Fibroblast of lung (primary cell): ENCODE measurements around the gene RGL2. TPM values are rescaled to one million over a fixed set of nuclear protein-coding genes. Genes with fewer than 3 reads are reported as not detected.

Experiments
- DNase-seq, 2 donors: peaks; one replicate each; pipeline versions ENCODE4 v3.0.0 to v3.0.0-alpha.2; 2010; ENCODE audit warnings: low read depth in 2 of 2
- H2AFZ ChIP-seq: 2 replicates; pipeline ENCODE4 v1.5.1; 2012; ENCODE audit warnings: low read length, control low read depth, inconsistent platforms
- H3K27ac ChIP-seq: 2 replicates; pipeline ENCODE4 v1.5.1; 2011; ENCODE audit warnings: low read length, control low read depth; ENCODE audit not compliant: insufficient read depth
- H3K27me3 ChIP-seq: 2 replicates; pipeline ENCODE4 v1.5.1; 2011; ENCODE audit warnings: mild to moderate bottlenecking, low read length; ENCODE audit not compliant: control insufficient read depth, insufficient read depth
- H3K36me3 ChIP-seq: 2 replicates; pipeline ENCODE4 v1.5.1; 2011; ENCODE audit warnings: low read length; ENCODE audit not compliant: control insufficient read depth, insufficient read depth
- H3K4me1 ChIP-seq: 2 replicates; pipeline ENCODE4 v1.5.1; 2011; ENCODE audit warnings: low read length; ENCODE audit not compliant: control insufficient read depth, insufficient read depth; ENCODE audit errors: extremely low read depth
- H3K4me2 ChIP-seq: 2 replicates; pipeline ENCODE4 v1.5.1; 2011; ENCODE audit warnings: low read length, control low read depth; ENCODE audit not compliant: insufficient read depth; ENCODE audit errors: extremely low read depth
- H3K4me3 ChIP-seq, 4 experiments: fragments of 200-600 bp in 1 of 4; sonication (generic) in 1 of 4; replicated peaks in 1 of 4; 2 replicates each; pipeline ENCODE4 v1.5.1; 2011 to 2016; ENCODE audit warnings: low read length in 4 of 4, low read depth in 3 of 4, mild to moderate bottlenecking in 3 of 4, control low read depth in 2 of 4, inconsistent platforms in 1 of 4, mixed read lengths in 1 of 4; ENCODE audit not compliant: insufficient read depth in 1 of 4; ENCODE audit errors: control extremely low read depth in 1 of 4
- H3K79me2 ChIP-seq: 2 replicates; pipeline ENCODE4 v1.5.1; 2012; ENCODE audit warnings: mild to moderate bottlenecking, low read length, inconsistent platforms; ENCODE audit not compliant: control insufficient read depth, insufficient read depth
- H3K9ac ChIP-seq: 2 replicates; pipeline ENCODE4 v1.5.1; 2011; ENCODE audit warnings: mild to moderate bottlenecking, low read length, control low read depth; ENCODE audit not compliant: insufficient read depth
- H3K9me3 ChIP-seq: 2 replicates; pipeline ENCODE4 v1.5.1; 2012; ENCODE audit warnings: low read depth, low read length; ENCODE audit not compliant: control insufficient read depth, insufficient read depth
- H4K20me1 ChIP-seq: 2 replicates; pipeline ENCODE4 v1.5.1; 2011; ENCODE audit warnings: low read length; ENCODE audit not compliant: control insufficient read depth, insufficient read depth; ENCODE audit errors: extremely low read depth
- CTCF ChIP-seq, 2 donors: IDR thresholded peaks in 1 of 2; conservative IDR thresholded peaks in 1 of 2; 1 replicate in 1 of 2; 2 replicates in 1 of 2; pipeline ENCODE4 v1.5.1; 2011 to 2012; ENCODE audit warnings: low read length in 2 of 2, control low read depth in 1 of 2, inconsistent platforms in 1 of 2, low read depth in 1 of 2, mild to moderate bottlenecking in 1 of 2
- EZH2 ChIP-seq: IDR thresholded peaks from 2 replicates; pipeline ENCODE4 v1.5.1; 2012; ENCODE audit warnings: low read length, control low read depth, mild to moderate bottlenecking; ENCODE audit errors: missing control alignments
- polyA plus RNA-seq, 2 donors: library from polyadenylated mRNA; depleted of rRNA in 1 of 2; stranded (reverse) in 1 of 2; unstranded in 1 of 2; fragments of >200 nt; gene quantifications; 2 replicates each; pipeline ENCODE4 v1.2.1, GENCODE V29; 2011 to 2012; ENCODE audit warnings: missing spikeins in 1 of 2
- total RNA-seq: library from RNA; depleted of rRNA; stranded (reverse); fragments of >200 nt; gene quantifications from 2 replicates; pipeline ENCODE4 v1.2.1, GENCODE V29; 2014

RGL2 gene
- total and polyA plus RNA-seq, 2 donors (not counting 1 experiment from before 2014, with no cell fraction given), result 17.4 to 22.8 TPM

GRCh38 chr6:33278810-33279209, 19.9 kb downstream of the RGL2 start:
- H3K9me3 ChIP-seq, result no peaks in the 10 kb centered on the region
- H3K4me2 ChIP-seq, result no peak overlapping the region
- peaks cover 34% of the 10 kb centered on the region for H3K36me3 ChIP-seq
- no peak for TF ChIP-seq CTCF (conservative IDR thresholded peaks at IDR 0.05 in 1 of 2, IDR thresholded peaks at IDR 0.05 in 1 of 2; ENCODE audit: low read depth in 1 of 2, low read length in 2 of 2)
- no peak for TF ChIP-seq EZH2
- H3K9ac ChIP-seq, result no peak overlapping the region
- H3K79me2 ChIP-seq, result peaks cover 22% of the 10 kb centered on the region
- H4K20me1 ChIP-seq, result no peaks in the 10 kb centered on the region
- H3K4me3 ChIP-seq, result no peak overlapping the region
- no peak overlapping the region for H3K27ac ChIP-seq
- no peak for DNase-seq
- H3K4me1 ChIP-seq, result peaks cover 14% of the 10 kb centered on the region
- H2AFZ ChIP-seq, result no peak overlapping the region
- no peaks in the 10 kb centered on the region for H3K27me3 ChIP-seq

GRCh38 chr6:33278392-33278741, 20.4 kb downstream of the RGL2 start:
- Histone ChIP-seq H3K4me3 (no peak overlapping the region), H3K4me1 (peaks cover 17% of the 10 kb centered on the region), H3K79me2 (peaks cover 26% of the 10 kb centered on the region), H3K9ac (no peak overlapping the region), H3K27me3 (no peaks in the 10 kb centered on the region), H4K20me1 (no peaks in the 10 kb centered on the region), H2AFZ (no peak overlapping the region), H3K36me3 (peaks cover 34% of the 10 kb centered on the region), H3K9me3 (no peaks in the 10 kb centered on the region), H3K27ac (no peak overlapping the region), H3K4me2 (no peak overlapping the region)
- DNase-seq, result no peak
- TF ChIP-seq CTCF (conservative IDR thresholded peaks at IDR 0.05 in 1 of 2, IDR thresholded peaks at IDR 0.05 in 1 of 2; ENCODE audit: low read depth in 1 of 2, low read length in 2 of 2) (no peak), EZH2 (no peak)

- Histone ChIP-seq H3K9me3 (no peaks in the 10 kb centered on the region), H3K79me2 (peaks cover 31% of the 10 kb centered on the region), H3K9ac (peak overlapping the region; percentile 8), H3K27me3 (no peaks in the 10 kb centered on the region), H2AFZ (no peak overlapping the region), H4K20me1 (no peaks in the 10 kb centered on the region), H3K4me3 (peak overlapping the region in 3 of 4 experiments; percentile 21 to 59 (median 29)), H3K36me3 (peaks cover 37% of the 10 kb centered on the region), H3K27ac (peak overlapping the region; percentile 67), H3K4me1 (peaks cover 19% of the 10 kb centered on the region), H3K4me2 (peak overlapping the region; percentile 59)
- TF ChIP-seq CTCF (conservative IDR thresholded peaks at IDR 0.05 in 1 of 2, IDR thresholded peaks at IDR 0.05 in 1 of 2; ENCODE audit: low read depth in 1 of 2, low read length in 2 of 2) (no peak), EZH2 (no peak)
- peak; percentile 7 to 11 for DNase-seq
Measured at GRCh38 chr6:33277663-33278391, 20.9 kb downstream of the RGL2 start.
